PC-3 (cell line): ENCODE results near the gene GMPR. TPM values are rescaled to one million over a fixed set of nuclear protein-coding genes. Genes with fewer than 3 reads are reported as not detected.
A peak's percentile ranks its signal among the peaks of the same experiment; 100 is the strongest.

Experiments used
- ATAC-seq: fragments of 200-7000 bp; cut with Tn5 transposase; 2 replicates; pipeline ENCODE4 v1.9.1; 2020; ENCODE audit warnings: mild to moderate bottlenecking, moderate library complexity
- BruUV-seq: library from RNA; stranded (reverse); fragments of 400-500 nt; replicated peaks from 2 replicates; lab custom pipeline; 2021; lab: Mats Ljungman, UMichigan
- CTCF ChIA-PET: fragments of 300-600 bp; sonication (Branson Sonifier 250); formaldehyde crosslinking; loops from one replicate; lab custom pipeline; 2022; ENCODE audit warnings: antibody characterized with exemption; lab: Charles Lee
- POLR2A ChIA-PET: fragments of 300-600 bp; sonication (Branson Sonifier 250); formaldehyde crosslinking; loops from one replicate; lab custom pipeline; 2022; ENCODE audit warnings: antibody characterized with exemption; ENCODE audit not compliant: unreplicated experiment; lab: Charles Lee
- DNase-seq: peaks from one replicate; pipeline ENCODE4 v3.0.0-alpha.2; 2015
- H2AFZ ChIP-seq: fragments of 300-600 bp; sonication (generic); 2 replicates; pipeline ENCODE4 v1.6.0; 2016; ENCODE audit warnings: antibody characterized with exemption, low read length
- H3F3A ChIP-seq: fragments of 300-600 bp; sonication (generic); one replicate; pipeline ENCODE4 v1.6.0; 2017; ENCODE audit warnings: antibody characterized with exemption, low read length, control low read depth, mild to moderate bottlenecking; ENCODE audit not compliant: unreplicated experiment
- H3K27ac ChIP-seq: fragments of 300-600 bp; sonication (generic); 2 replicates; pipeline ENCODE4 v1.5.1; 2016; ENCODE audit warnings: mild to moderate bottlenecking, low read length
- H3K27me3 ChIP-seq: fragments of 300-600 bp; sonication (generic); 2 replicates; pipeline ENCODE4 v1.6.1; 2016; ENCODE audit warnings: low read length, mixed read lengths
- H3K36me3 ChIP-seq: fragments of 300-600 bp; sonication (generic); 2 replicates; pipeline ENCODE4 v1.6.1; 2016; ENCODE audit warnings: low read depth, mixed run types, low read length, mixed read lengths
- H3K4me1 ChIP-seq: fragments of 300-600 bp; sonication (generic); 2 replicates; pipeline ENCODE4 v1.5.1; 2016; ENCODE audit warnings: low read length; ENCODE audit not compliant: insufficient read depth
- H3K4me2 ChIP-seq: fragments of 300-600 bp; sonication (generic); 2 replicates; pipeline ENCODE4 v1.6.0; 2016; ENCODE audit warnings: low read length
- H3K4me3 ChIP-seq: fragments of 300-600 bp; sonication (generic); 2 replicates; pipeline ENCODE4 v1.5.1; 2016; ENCODE audit warnings: mild to moderate bottlenecking, low read length, mixed read lengths
- H3K79me2 ChIP-seq: fragments of 300-600 bp; sonication (generic); 2 replicates; pipeline ENCODE4 v1.6.1; 2017; ENCODE audit warnings: low read length, mixed read lengths
- H3K9ac ChIP-seq: fragments of 300-600 bp; sonication (generic); 2 replicates; pipeline ENCODE4 v1.6.0; 2016; ENCODE audit warnings: mild to moderate bottlenecking, low read length
- H3K9me2 ChIP-seq: fragments of 300-600 bp; sonication (generic); replicated peaks from 2 replicates; pipeline ENCODE4 v1.6.1; 2016; ENCODE audit warnings: mixed run types, low read length, mixed read lengths
- H3K9me3 ChIP-seq: fragments of 300-600 bp; sonication (generic); 2 replicates; pipeline ENCODE4 v1.6.1; 2016; ENCODE audit warnings: low read length, mixed read lengths
- H4K20me1 ChIP-seq: fragments of 300-600 bp; sonication (generic); 2 replicates; pipeline ENCODE4 v1.6.1; 2016; ENCODE audit warnings: low read length, mixed read lengths
- CTCF ChIP-seq: fragments of 300-600 bp; sonication (generic); conservative IDR thresholded peaks from 2 replicates; pipeline ENCODE4 v1.5.1; 2017; ENCODE audit warnings: antibody characterized with exemption, low read depth, mild to moderate bottlenecking, low read length
- EZH2 ChIP-seq: fragments of 300-600 bp; sonication (generic); IDR thresholded peaks from one replicate; pipeline ENCODE4 v1.6.1; 2017; ENCODE audit warnings: antibody characterized with exemption, mild to moderate bottlenecking, low read length; ENCODE audit not compliant: unreplicated experiment
- EZH2phosphoT487 ChIP-seq: fragments of 300-600 bp; sonication (generic); IDR thresholded peaks from 2 replicates; pipeline ENCODE4 v1.6.1; 2018; ENCODE audit warnings: mild to moderate bottlenecking, antibody characterized with exemption, low read length, borderline replicate concordance
- intact Hi-C: fragments of 100-400 bp; cut with micrococcal nuclease; formaldehyde crosslinking; loops from 2 replicates; pipeline ENCODE4 v1.9.0; 2023
- total RNA-seq: library from RNA; depleted of rRNA; stranded (reverse); fragments of >200 nt; gene quantifications from 2 replicates; pipeline ENCODE4 v1.2.3, GENCODE V29; 2014

Gene GMPR
- total RNA-seq, 1 experiment from 2014 or later = 5.8 TPM

GRCh38 chr6:16318538-16318937 lies 80.2 kb downstream of the GMPR start:
- peaks cover 44% of the 10 kb centered on the region for H3K4me1 ChIP-seq
- H3K27me3 ChIP-seq = no peaks in the 10 kb centered on the region
- no peaks in the 10 kb centered on the region for H4K20me1 ChIP-seq
- H3K36me3 ChIP-seq = no peaks in the 10 kb centered on the region
- H2AFZ ChIP-seq = peak overlapping the region; percentile 28
- H3K9me3 ChIP-seq = no peaks in the 10 kb centered on the region
- DNase-seq = peak; percentile 71
- H3K79me2 ChIP-seq = no peaks in the 10 kb centered on the region
- ATAC-seq = peak; percentile 81
- H3K9me2 ChIP-seq = no peaks in the 10 kb centered on the region
- TF ChIP-seq CTCF = no peak
- no peak for TF ChIP-seq EZH2phosphoT487
- TF ChIP-seq EZH2 = no peak
- no peaks in the 10 kb centered on the region for H3F3A ChIP-seq
- peak overlapping the region; percentile 80 for H3K4me2 ChIP-seq
- peak overlapping the region; percentile 54 for H3K9ac ChIP-seq
- H3K4me3 ChIP-seq = no peak overlapping the region
- peak overlapping the region; percentile 88 for H3K27ac ChIP-seq
- ChIA-PET POLR2A (interaction anchor here (0.5 to 0.6 kb wide), 2 partner anchors 227 to 262 kb away, joined by 3 to 7 read pairs; no protein-coding TSS in a partner anchor), CTCF (interaction anchor here (1.1 kb wide), 1 partner anchor 33 kb away, joined by 3 read pairs; no protein-coding TSS in a partner anchor)
- BruUV-seq = no TSS peak
- intact Hi-C loops = loop anchor here (5.0 kb wide), 1 partner anchor 81 kb away; the partner anchor contains the start of gene GMPR

- peak overlapping the region; percentile 28 for H2AFZ ChIP-seq
- ChIA-PET POLR2A (interaction anchor here (0.5 to 0.6 kb wide), 4 partner anchors 20 to 442 kb away, joined by 3 to 7 read pairs (median 4); partner anchors contain the start of gene ATXN1), CTCF (interaction anchor here (0.6 to 1.1 kb wide), 3 partner anchors 10 to 153 kb away, joined by 3 to 4 read pairs (median 3); no protein-coding TSS in a partner anchor)
- peak overlapping the region; percentile 80 for H3K4me2 ChIP-seq
- H3K9me3 ChIP-seq = no peaks in the 10 kb centered on the region
- no peaks in the 10 kb centered on the region for H4K20me1 ChIP-seq
- no peaks in the 10 kb centered on the region for H3K27me3 ChIP-seq
- no peaks in the 10 kb centered on the region for H3K79me2 ChIP-seq
- no TSS peak for BruUV-seq
- no peak for ATAC-seq
- DNase-seq = no peak
- no peaks in the 10 kb centered on the region for H3K36me3 ChIP-seq
- no peaks in the 10 kb centered on the region for H3K9me2 ChIP-seq
- H3K27ac ChIP-seq = peak overlapping the region; percentile 88
- intact Hi-C loops = loop anchor here (5.0 kb wide), 1 partner anchor 82 kb away; the partner anchor contains the start of gene GMPR
- H3K9ac ChIP-seq = peak overlapping the region; percentile 54
- H3K4me1 ChIP-seq = peaks cover 44% of the 10 kb centered on the region
- TF ChIP-seq CTCF (no peak), EZH2 (no peak), EZH2phosphoT487 (no peak)
- no peaks in the 10 kb centered on the region for H3F3A ChIP-seq
- peak overlapping the region; percentile 51; the same call in 1 of the 2 replicates for H3K4me3 ChIP-seq
Observed at GRCh38 chr6:16318953-16319720, 80.8 kb downstream of the GMPR start.
